ENCODE results near the gene CEP83. TPM values are rescaled to one million over a fixed set of nuclear protein-coding genes. Genes with fewer than 3 reads are reported as not detected.

The CEP83 gene
- total RNA-seq, 1 donor from 2014 or later, result 14.7 TPM

Other genes with a start within 250 kb of the CEP83 start
- gene TMCC3, start 190.7 kb upstream of the CEP83 start, total RNA-seq, result 6.0 and 10.5 TPM in 2 replicates